BLaER1 (cell line): Measurements from ENCODE around the gene ASIP.
"Not testable (repeated sequence)": the region's sequence is repeated elsewhere in the genome, so short reads cannot be mapped to it uniquely, and the experiment has no call there.

Experiments used
- H3K27ac ChIP-seq: shearing (Covaris generic); formaldehyde crosslinking; 2 replicates; pipeline ENCODE4 v1.8.1; 2022
- H3K27me3 ChIP-seq: shearing (Covaris generic); formaldehyde crosslinking; 2 replicates; pipeline ENCODE4 v1.8.1; 2022
- H3K36me3 ChIP-seq: shearing (Covaris generic); formaldehyde crosslinking; 2 replicates; pipeline ENCODE4 v1.8.1; 2022
- H3K4me1 ChIP-seq: shearing (Covaris generic); formaldehyde crosslinking; 2 replicates; pipeline ENCODE4 v1.8.1; 2022
- H3K4me2 ChIP-seq: shearing (Covaris generic); formaldehyde crosslinking; 2 replicates; pipeline ENCODE4 v1.8.1; 2022
- H3K4me3 ChIP-seq: shearing (Covaris generic); formaldehyde crosslinking; 2 replicates; pipeline ENCODE4 v1.8.1; 2022
- H3K9ac ChIP-seq: shearing (Covaris generic); formaldehyde crosslinking; 2 replicates; pipeline ENCODE4 v1.8.1; 2022
- H3K9me3 ChIP-seq: shearing (Covaris generic); formaldehyde crosslinking; 2 replicates; pipeline ENCODE4 v1.8.1; 2022
- H4K20me1 ChIP-seq: shearing (Covaris generic); formaldehyde crosslinking; 2 replicates; pipeline ENCODE4 v1.8.1; 2022
- Cebpa-rat ChIP-seq: shearing (Covaris generic); IDR thresholded peaks from 2 replicates; pipeline ENCODE4 v1.8.1; 2022

ASIP gene

DNA sequence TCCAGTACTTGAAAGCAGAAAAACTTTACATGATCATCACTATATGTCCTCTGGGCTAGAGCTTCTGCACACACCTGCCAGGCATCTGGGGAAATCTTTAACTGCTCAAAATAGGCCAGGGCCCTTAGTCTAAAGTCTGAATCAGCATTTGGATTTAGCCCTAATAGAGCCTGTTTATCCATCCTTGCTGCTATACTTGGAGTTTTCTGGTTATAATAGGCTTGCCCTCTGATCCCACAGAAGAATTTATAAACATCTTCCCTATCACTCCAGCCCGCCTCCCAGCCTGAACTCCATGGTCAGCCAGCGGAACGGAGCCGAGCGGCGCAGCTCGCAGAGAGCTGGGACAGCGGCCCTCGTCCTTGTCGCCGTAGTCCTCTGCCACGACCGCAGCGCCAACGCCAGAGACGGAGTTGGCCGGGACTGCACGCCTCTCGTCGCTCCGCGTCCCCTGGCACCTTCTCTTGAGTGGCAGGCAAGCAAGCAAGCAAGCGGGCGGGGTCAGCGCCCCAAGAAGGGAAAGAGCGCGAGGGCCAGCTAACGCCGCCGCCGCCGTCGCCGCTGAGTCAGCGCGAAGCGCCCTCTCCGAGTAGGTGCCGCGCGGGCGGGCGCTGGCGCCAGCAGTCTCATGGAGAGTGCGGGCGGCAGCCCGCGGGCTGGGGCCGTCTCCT, 25.4 kb upstream of the ASIP start:
- Histone ChIP-seq H3K9ac (no peak overlapping the region), H3K4me3 (peak overlapping the region; percentile 43), H3K9me3 (peaks cover 24% of the 10 kb centered on the region), H3K4me2 (peak overlapping the region; percentile 76), H4K20me1 (no peaks in the 10 kb centered on the region), H3K27ac (no peak overlapping the region), H3K4me1 (peaks cover 12% of the 10 kb centered on the region), H3K27me3 (peaks cover 26% of the 10 kb centered on the region), H3K36me3 (no peaks in the 10 kb centered on the region)
- TF ChIP-seq Cebpa-rat = no peak

DNA sequence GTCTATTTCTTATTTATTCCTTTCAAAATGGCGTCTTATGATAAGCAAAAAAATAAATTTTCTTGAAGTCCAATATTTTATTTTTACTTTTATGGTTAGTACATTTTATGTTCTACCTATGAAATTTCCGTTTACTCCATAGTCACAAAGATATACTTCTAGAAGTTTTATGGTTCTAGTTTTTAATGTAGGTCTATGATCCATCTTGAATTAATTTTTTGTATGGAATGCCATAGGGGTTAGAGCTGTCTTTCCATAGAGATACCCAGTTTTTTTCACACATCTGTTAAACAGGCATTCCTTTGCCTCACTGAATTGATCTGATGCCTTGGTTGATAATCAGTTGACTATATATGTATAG, 24.9 kb upstream of the ASIP start:
- Histone ChIP-seq H3K4me1 (peaks cover 7% of the 10 kb centered on the region), H3K36me3 (no peaks in the 10 kb centered on the region), H3K9me3 (peaks cover 24% of the 10 kb centered on the region), H3K27ac (no peak overlapping the region), H4K20me1 (no peaks in the 10 kb centered on the region), H3K27me3 (peaks cover 26% of the 10 kb centered on the region), H3K4me3 (peak overlapping the region; percentile 43), H3K9ac (no peak overlapping the region), H3K4me2 (peak overlapping the region; percentile 76)
- no peak for TF ChIP-seq Cebpa-rat

DNA sequence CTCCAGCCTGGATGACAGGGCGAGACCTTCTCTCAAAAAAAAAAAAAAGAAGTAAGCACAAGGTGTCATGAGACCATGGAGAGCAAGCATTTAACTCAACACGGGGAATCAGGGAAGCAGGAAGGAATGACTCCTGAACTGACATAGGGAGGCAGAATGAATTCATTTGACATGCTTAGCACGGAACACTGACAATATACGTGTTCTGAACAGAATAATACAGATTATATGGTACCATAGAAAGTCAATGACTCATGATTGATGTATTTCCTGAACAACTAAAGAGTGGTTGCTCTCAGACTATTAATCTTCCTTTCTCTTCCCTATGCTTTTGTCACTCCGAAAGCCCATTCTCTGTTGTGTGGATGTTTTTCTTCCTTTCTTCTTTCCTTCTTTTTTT, 20.7 kb upstream of the ASIP start:
- Histone ChIP-seq H3K4me1 (peaks cover 5% of the 10 kb centered on the region), H3K27ac (no peak overlapping the region), H3K9me3 (peaks cover 7% of the 10 kb centered on the region; the same call in 1 of the 2 replicates), H3K36me3 (no peaks in the 10 kb centered on the region), H3K9ac (no peak overlapping the region), H4K20me1 (no peaks in the 10 kb centered on the region), H3K27me3 (peaks cover 20% of the 10 kb centered on the region), H3K4me3 (no peak overlapping the region), H3K4me2 (no peak overlapping the region)
- TF ChIP-seq Cebpa-rat = no peak

DNA sequence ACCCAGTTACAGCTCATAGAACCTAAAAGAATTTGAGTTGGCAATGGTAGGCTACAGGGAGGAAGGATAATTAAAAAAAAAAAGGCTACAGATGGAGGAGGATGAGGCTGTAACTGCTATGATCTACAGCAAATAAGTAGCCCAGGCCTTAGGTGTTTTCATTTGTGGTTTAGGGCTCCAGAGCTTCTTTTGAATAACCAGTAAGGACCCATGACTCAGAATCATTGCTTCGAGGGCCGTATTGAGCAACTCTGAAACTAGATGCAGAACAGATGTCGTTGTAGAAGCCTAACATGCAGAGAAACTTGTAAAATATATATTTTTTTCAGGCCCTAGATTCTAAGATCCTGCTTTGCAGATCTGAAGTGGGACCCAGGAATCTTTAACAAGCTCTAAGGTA, 19.0 kb upstream of the ASIP start:
- no peak for TF ChIP-seq Cebpa-rat
- Histone ChIP-seq H3K27me3 (0 out of 2 replicates have a peak, but pooled peaks cover 5% of the 10 kb centered on the region), H3K9ac (no peak overlapping the region), H3K36me3 (no peaks in the 10 kb centered on the region), H3K27ac (no peak overlapping the region), H3K4me2 (no peak overlapping the region), H4K20me1 (no peaks in the 10 kb centered on the region), H3K9me3 (no peaks in the 10 kb centered on the region), H3K4me1 (no peaks in the 10 kb centered on the region), H3K4me3 (no peak overlapping the region)

DNA sequence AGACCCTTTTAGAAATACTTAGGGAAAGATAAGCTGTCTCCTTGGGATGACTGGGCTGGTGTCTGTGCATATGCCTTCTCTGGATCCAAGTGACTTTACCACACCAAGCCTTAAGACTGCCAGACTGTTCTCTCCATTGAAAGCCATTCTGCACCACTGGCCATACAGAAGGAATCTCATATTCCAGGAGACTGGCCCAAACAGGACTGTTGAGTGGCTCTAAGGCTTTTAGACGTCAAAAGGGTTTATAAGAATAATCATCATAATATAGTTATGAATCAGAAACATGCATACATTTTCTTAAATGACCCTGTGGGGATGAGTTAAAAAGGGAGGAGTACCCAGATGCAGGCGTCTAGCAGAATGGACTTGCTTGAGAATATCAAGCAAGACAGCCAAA, 17.0 kb upstream of the ASIP start:
- H3K27ac ChIP-seq, H3K36me3 ChIP-seq, H3K4me2 ChIP-seq, H4K20me1 ChIP-seq, H3K9ac ChIP-seq, H3K4me3 ChIP-seq, H3K27me3 ChIP-seq, H3K9me3 ChIP-seq, H3K4me1 ChIP-seq: not testable (repeated sequence)

DNA sequence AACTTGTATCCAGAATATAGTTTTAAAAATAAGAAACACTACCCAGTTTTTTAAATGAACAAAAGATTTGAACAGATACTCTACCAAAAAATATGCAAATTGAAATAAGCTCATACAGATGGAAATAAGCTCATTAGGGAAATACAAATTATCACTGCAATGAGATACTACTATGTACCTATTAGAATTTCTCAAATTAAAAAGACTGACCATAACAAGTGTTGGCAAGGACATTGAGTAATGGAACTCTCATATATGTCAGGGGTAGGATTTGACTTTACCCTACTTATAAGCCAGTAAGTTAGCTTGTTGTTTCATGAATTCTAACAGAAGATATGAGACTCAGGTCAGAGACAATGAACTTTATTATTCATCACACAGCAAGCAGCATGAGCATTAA, 9.6 kb upstream of the ASIP start:
- no peaks in the 10 kb centered on the region for H3K4me1 ChIP-seq
- no peak overlapping the region for H3K27ac ChIP-seq

DNA sequence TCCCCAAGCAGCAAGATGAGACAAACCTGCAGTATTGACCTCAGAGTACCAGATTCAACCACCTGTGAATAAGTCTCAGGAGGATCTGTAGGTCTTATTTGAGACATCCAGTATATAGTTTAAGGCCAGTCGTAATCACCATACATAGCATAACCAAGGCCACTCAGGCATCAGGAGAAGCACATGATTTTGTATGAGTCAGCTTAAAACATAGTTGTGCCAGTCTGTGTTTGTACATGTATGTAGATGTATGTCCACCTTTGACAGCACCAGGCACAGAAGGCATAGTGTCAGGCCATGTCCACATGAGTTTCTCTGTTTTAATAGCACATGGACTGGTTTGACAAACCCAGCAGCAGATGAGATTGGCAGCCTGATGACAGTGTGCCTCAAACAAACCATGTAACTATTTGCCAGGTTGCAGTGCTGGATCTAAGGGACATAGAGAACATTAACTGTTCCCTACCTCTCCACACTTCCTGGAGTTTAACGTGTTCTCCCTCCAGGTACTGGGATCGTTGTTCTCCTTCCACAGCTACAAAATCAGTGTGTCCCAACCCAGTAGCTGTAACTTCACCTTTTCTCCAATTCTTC, 8.6 kb upstream of the ASIP start:
- TF ChIP-seq Cebpa-rat = no peak
- Histone ChIP-seq H3K27ac (no peak overlapping the region), H3K4me2 (no peak overlapping the region), H3K4me1 (no peaks in the 10 kb centered on the region), H3K9me3 (peaks cover 45% of the 10 kb centered on the region), H4K20me1 (no peaks in the 10 kb centered on the region), H3K27me3 (no peaks in the 10 kb centered on the region), H3K9ac (no peak overlapping the region), H3K36me3 (no peaks in the 10 kb centered on the region), H3K4me3 (no peak overlapping the region)

More for the DNA sequence above, 9.6 kb upstream of the ASIP start:
- Histone ChIP-seq H3K9me3 (peaks cover 35% of the 10 kb centered on the region), H4K20me1 (no peaks in the 10 kb centered on the region), H3K27me3 (no peaks in the 10 kb centered on the region), H3K4me3 (no peak overlapping the region), H3K4me2 (no peak overlapping the region), H3K9ac (no peak overlapping the region), H3K36me3 (no peaks in the 10 kb centered on the region)
- TF ChIP-seq Cebpa-rat = no peak

DNA sequence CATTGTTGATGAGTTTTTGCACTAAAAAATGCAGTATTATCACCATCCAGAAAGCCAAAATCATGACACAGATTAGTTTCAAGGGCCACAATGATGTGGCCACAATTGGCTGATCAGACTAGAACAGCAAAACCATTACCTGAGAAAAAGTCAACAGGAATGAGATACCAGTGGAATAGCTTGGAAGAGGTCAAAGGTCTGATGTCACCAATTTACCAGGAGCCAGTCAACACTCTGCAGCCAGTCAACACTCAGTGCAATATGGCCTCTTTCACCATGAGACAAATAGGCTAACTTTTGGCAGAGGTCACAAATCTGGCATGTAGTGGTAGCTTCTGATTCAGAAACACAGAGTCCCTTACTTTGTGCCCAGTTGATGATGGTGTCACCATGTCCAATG, 7.5 kb upstream of the ASIP start:
- peaks cover 56% of the 10 kb centered on the region for H3K9me3 ChIP-seq
- no peak overlapping the region for H3K4me3 ChIP-seq
- H3K27ac ChIP-seq = no peak overlapping the region
- TF ChIP-seq Cebpa-rat = no peak
- no peak overlapping the region for H3K9ac ChIP-seq
- H3K36me3 ChIP-seq = no peaks in the 10 kb centered on the region
- no peaks in the 10 kb centered on the region for H3K4me1 ChIP-seq
- H3K4me2 ChIP-seq = no peak overlapping the region
- no peaks in the 10 kb centered on the region for H4K20me1 ChIP-seq
- H3K27me3 ChIP-seq = no peaks in the 10 kb centered on the region

DNA sequence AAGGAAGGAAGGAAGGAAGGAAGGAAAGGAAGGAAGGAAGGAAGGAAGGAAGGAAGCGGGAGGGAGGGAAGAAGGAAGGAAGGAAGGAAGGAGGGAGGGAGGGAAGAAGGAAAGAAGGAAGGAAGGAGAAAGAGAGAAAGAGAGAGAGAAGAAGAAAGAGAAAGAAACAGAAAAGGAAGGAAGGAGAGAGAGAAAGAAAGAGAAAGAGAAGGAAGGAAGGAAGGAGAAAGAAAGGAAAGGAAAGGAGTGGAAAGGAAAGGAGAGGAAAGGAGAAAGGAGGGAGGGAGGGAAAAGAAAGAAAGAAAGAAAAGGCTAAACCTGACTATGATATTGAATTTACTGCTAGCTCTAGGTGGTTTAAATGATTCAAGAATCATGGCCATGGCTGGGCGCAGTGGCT, 5.3 kb upstream of the ASIP start:
- TF ChIP-seq Cebpa-rat = no peak
- H4K20me1 ChIP-seq = no peaks in the 10 kb centered on the region

DNA sequence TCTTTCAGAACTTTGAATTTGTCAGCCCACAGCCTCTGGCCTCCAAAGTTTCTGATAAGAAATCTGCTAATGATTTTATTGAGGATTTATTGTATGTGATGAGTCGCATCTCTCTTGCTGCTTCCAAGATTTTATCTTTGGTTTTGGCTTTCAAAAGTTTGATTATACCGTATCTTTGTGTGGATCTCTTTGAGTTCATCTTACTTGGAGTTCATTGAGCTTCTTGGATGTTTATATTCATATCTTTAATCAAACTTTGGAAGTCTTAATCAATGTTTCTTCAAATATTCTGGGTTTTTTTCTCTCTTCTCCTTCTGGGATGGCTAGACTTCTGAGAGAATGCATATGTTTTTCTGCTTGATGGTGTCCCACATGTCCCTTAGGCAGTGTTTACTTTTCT, 3.3 kb upstream of the ASIP start:
- H3K27ac ChIP-seq = no peak overlapping the region

More for the DNA sequence above, 5.3 kb upstream of the ASIP start:
- Histone ChIP-seq H3K9ac (no peak overlapping the region), H3K4me3 (no peak overlapping the region), H3K27ac (no peak overlapping the region), H3K4me1 (peaks cover 16% of the 10 kb centered on the region), H3K27me3 (no peaks in the 10 kb centered on the region), H3K36me3 (no peaks in the 10 kb centered on the region), H3K9me3 (peaks cover 61% of the 10 kb centered on the region), H3K4me2 (no peak overlapping the region)

More for the DNA sequence above, 3.3 kb upstream of the ASIP start:
- H3K36me3 ChIP-seq = no peaks in the 10 kb centered on the region
- H3K9ac ChIP-seq = no peak overlapping the region
- H3K4me1 ChIP-seq = peaks cover 34% of the 10 kb centered on the region
- H3K9me3 ChIP-seq = peaks cover 48% of the 10 kb centered on the region
- no peak for TF ChIP-seq Cebpa-rat
- H3K4me3 ChIP-seq = no peak overlapping the region
- H3K27me3 ChIP-seq = no peaks in the 10 kb centered on the region
- H3K4me2 ChIP-seq = no peak overlapping the region
- H4K20me1 ChIP-seq = no peaks in the 10 kb centered on the region
